Stimulated activated CD8-positive, alpha-beta memory T cell treated with anti-CD3 and anti-CD28 coated beads, Interleukin-12 subunit alpha, Interleukin-12 subunit beta, amount 100 ng/mL, for 4 hours (primary cell): ENCODE measurements around the gene ASPN.

Source experiments
- DNase-seq: peaks from one replicate; pipeline ENCODE4 v3.0.0-alpha.2; 2020; ENCODE audit warnings: low read depth

The ASPN gene

GRCh38 chr9:92408747-92409478, 73.4 kb downstream of the ASPN start:
- no peak for DNase-seq

DNA sequence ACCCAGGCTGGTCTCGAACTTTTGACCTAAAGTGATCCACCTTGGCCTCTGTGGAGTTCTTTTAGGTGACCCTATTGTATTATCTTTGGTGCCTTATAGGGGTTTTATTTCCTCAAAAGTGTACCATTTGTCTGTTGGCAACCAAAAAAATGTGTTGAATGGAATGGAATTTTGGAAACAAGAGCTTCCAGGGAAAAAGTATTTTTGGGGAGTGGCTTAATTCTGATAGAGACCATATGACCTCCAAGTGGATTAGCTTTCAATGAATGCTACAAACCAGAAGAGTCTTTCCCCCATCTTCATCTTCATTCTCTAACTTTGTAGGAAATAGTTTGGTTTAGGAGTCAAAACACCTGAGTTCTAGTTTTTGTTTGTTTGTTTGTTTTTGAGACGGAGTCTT, 74.5 kb downstream of the ASPN start:
- no peak for DNase-seq

DNA sequence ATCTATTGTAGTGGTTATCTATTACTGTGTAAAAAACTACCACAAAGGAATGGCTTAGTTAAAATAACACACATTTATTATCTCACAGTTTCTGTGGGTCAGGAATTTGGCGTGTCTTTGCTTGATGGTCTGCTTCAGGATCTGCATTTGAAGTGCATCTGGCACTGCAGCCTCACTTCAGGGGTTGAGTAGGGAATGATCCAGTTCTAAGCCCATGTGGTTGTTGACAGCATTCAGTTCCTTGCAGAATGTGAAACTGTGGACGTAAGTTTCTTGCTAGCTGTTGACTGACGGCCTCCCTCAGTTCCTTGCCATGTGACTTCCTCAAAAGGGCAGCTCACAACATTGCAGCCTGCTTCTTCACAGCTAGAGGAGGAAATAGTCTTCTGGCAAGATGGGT, 75.8 kb downstream of the ASPN start:
- DNase-seq, result no peak
